Activated CD8-positive, alpha-beta memory T cell treated with anti-CD3 and anti-CD28 coated beads, Interleukin-2, amount 50 U/mL, for 48 hours (primary cell): Measurements from ENCODE around the gene PTPRG.
"Not testable (repeated sequence)": the region's sequence is repeated elsewhere in the genome, so short reads cannot be mapped to it uniquely, and the experiment has no call there.

Experiments used
- DNase-seq: peaks from one replicate; pipeline ENCODE4 v3.0.0-alpha.2; 2020

Gene PTPRG

DNA sequence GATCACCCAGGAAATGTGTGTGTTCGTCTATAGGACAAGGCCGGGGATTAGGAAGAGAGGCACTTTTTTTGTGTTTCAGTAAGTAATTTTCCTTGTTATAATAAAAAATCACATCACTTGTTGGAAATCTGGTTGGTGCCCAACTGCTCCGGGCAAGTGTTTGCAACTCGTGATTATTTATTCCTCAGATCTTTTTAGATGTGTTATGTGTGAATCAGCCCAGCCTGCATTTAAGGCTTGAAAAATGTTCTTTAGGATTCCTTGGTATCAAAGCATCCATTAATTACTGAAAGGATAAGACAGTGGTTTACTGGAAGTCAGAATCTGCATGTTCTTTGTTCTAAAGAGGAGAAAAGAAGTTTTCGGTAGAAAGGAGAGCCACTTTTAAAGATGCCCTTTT lies 466.4 kb downstream of the PTPRG start:
- no peak for DNase-seq

DNA sequence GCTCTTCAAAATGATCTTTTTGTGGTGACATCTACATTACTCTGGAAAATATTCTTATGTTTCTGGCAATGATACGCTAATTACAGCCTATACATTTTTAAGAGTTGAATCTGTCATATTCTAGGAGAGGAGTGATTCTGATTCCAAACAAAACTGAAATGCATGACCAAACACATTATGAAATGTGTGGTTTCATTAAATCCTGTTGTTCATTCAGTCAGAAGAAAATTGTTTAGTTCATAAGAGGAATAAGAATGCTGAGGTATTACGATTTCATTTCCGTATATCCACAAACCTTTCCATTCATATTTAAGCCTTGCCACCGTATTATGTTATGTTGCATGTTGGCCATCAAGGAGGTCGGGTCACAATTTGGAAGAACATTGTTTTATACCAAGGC lies 466.9 kb downstream of the PTPRG start:
- no peak for DNase-seq

DNA sequence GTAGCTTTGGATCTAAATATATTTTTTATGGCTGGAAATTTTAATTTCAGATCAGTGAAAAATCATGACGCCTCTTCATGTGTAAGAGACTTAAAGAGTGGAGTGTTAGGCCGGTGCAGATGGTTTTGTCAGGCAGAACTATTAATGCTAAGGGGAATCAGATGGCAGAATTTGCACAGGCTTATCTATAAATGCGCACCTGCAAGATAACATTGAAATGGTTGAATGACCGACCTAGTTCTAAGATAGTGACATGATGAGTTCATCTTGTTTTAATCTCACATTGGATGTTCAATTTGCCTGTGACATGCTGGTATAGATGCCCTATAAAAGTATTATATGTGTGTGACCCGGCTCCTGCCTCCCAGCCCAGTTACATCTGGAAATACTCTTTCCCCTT lies 471.4 kb downstream of the PTPRG start:
- no peak for DNase-seq

DNA sequence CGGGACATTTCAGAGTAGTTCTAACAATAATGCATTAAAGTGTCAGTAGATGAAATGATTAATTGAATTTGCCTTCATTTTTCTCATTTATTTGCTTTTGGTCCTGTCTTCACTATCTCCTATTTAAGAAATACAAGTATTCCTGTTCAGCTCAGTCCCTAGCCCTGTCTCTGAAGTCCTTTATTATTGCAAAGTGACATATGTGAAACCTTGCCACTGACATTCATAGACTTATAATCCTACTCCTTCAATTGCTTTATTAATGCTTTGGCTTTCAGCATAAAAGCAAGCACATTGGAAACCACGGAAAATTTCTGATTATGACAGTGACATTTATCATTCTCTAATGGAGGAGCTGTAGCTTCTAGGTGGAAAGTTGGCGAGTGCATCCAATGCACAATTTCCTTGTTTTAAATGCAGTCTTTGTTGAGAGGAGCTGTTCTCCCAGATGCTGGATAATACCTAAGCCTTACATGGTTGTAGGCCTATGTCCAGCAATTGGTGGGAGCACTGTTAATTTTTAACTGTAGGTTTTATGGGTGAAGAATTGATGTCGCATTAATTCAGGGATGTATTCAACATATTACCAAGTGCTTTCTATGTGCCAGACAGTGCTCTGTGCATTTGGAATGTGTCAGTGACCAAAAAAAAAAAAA lies 474.2 kb downstream of the PTPRG start:
- DNase-seq: no peak

DNA sequence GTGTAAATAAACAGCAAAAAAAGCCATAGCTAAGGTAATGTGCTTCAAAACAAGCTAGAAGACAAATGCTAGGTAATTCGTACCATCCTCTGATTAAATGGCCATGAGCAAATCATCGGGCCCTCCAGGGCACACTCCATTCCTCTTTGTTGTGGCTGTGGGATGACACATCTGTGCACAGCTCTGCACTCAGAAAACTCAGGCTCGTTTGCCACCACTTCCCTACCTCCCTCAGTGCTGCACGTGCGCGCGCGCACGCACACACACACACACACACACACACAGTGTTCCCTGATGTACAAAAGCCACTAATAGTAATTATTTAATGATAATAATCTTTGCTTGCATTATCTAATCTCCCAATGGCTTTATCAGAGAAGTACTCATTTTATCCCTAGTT lies 475.4 kb downstream of the PTPRG start:
- no peak for DNase-seq

DNA sequence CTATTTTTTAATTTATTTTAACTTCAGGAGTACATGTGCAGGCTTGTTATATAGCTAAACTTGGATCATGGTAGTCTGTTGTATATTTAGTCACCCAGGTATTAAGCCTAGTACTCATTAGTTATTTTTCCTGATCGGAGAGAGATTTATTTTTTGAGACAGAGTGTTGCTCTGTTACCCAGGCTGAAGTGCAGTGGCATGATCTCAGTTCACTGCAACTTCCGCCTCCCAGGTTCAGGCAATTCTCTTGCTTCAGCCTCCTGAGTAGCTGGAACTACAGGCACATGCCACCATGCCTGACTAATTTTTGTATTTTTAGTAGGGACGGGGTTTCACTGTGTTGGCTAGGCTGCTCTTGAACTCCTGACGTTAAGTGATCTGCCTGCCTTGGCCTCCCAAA lies 477.4 kb downstream of the PTPRG start:
- not testable (repeated sequence) for DNase-seq

DNA sequence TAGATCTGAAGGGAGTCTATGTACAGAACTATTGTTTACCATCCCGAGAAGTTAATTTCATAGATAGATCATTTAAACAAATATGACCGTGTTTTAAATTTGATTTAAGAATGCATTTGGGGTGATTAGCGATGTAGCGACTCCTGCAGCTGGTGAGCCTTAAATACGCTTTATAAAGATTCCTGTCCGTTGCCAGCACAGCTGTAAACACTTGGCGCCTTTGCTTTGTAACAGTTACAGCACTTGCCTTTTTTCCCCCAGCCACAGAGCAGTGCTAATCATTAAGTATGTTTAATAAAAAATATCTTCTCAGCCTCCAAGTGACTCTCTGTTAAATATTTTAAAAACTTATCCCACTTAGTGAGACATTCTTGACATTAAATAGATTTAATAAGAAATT lies 478.2 kb downstream of the PTPRG start:
- DNase-seq: no peak

DNA sequence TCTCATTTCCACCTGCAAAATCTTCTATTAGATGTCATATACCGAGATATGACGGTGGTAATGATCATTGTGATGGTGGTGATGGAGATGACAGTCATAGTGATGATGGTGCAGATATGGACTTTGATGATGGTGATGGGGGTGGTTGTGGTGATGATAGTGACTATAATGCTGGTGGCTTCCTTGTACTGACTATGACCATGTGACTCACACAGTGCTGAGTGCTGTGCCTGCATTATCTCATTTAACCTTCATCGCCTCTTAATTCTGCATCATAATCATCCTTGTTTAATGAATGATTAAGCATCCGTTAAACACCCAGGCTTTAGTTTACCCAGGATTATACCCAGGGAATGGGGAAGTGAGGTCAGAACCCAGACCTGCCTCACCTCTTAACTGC lies 480.3 kb downstream of the PTPRG start:
- DNase-seq: no peak

DNA sequence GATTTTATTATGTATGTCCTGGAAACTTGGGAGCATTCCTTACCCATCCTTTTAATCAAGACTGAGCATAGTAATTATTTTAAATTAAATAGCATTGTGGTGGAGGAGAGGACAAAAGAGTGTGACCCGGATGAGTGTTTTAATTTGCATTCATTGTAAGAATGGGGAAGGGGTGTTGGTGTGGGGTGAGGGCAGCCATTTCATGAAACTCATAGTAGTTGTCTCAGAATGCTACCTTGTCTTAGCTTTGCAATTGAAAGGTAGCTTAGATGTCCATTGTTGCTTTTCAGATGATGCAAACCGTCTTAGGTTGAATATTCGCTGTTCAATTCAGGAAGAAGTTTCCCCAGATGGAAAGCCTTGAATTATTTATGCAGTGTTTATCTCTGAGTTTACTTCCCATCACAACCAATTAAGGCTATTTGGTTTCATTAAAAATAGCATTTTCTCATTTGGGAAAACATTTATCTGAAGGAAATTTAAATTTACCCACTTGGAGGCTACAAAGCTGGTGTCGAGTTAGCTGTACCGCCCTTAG lies 483.6 kb downstream of the PTPRG start:
- no peak for DNase-seq

DNA sequence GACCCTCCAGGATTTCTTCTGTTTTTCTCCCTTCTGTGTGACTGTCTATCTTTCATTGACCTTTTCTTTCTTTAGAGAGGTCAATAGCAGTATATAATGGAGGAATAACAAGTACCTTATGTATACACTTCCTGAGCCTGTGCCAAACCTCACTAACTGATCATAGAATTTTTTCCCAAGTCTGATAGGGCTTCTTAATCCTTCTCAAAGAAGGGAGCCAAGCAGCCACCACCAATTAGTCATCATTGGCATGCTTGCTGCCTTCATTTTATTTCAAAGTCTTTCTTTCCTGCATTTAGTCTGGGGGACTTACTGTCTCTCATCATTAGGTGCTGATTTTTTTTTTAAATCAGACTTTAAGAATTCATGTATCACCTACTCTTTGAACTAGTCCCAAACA lies 485.0 kb downstream of the PTPRG start:
- no peak for DNase-seq

DNA sequence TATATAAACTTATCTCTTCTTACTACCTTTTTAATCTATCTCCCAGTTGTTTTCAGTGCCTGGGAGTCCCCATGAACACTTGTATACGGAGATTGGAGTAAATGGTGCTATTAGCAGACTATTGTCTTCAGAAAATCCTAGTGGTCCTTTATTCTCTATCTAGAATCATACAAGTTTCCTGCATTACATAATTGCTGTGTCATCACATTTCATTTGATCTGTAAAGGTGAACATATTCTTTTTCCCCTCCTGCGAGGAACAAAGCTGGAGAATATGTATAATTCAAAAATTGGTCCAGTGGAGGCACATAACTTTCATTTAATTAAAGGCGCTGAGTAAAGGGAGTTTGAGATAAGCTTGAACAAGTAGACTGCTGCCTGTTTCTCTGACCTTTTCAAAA lies 487.2 kb downstream of the PTPRG start:
- DNase-seq: no peak

DNA sequence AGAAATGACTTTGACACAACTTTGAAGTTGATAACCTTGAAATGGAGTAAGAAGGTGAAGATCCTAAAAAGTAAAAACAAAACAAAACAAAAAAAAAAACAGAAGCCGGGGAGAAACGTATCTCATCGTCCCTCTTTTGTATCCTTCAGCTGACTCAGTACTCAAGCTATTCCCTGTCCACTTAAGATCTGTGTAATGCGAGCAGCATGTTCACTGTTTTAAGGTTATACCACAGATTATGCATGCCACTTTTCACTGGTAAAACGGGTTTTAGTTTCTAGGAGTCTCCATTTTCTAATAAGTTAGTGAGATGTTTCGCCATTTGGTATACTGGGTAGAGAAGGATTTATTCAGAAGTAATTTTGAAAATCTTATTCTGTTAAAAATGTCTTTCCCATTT lies 487.7 kb downstream of the PTPRG start:
- no peak for DNase-seq

DNA sequence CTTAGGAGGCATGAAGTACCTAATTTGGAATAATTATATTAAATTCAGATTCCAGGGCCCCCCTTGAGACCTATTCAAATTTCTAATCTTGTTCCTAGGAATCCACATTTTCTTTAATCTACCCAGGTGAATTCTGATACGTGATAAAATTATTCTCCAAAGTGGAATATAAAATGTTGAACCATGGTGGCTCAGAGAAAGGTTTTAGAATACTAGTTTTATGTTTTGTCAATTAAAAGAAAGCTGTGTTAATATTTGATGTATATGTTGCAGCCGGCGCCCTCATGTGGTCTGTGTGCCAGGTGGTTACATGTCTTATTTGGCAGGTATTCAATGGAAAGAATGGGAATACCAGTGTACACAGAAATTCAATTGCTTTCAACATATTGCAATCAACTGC lies 490.1 kb downstream of the PTPRG start:
- DNase-seq: no peak

DNA sequence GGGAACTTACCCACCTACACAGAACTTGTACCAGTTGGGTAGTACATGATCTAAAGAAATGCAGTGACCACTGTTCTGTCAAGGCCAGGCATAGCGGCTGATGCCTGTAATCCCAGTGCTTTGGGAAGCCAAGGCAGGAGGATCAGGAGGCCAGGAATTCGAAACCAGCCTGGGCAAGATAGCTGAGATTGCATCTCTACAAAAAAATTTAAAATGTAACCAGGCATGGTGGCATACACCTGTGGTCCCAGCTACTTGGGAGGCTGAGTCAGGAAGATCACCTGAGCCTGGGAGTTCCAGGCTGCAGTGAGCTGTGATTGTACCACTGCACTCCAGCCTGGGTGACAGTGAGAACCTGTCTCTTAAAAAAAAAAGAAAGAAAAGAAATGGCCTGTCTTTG lies 491.0 kb downstream of the PTPRG start:
- no peak for DNase-seq

DNA sequence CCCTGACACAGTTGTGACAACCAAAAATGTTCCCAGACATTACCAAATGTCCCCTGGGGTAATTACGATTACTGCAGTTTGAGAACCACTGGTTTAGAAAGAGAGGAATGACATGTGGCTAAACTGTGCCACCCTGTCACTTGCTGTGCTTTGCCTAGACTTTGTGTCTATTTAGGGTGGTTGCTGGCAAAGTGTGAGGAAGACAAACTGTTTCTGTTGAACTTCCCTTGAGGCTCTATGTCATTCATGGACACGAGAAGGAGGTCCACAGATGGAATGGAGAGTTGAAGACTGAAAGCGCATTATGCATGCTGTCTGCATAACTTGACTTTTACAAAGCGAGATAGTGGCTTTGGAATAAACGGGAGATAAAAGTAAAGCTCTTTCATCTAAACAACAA lies 495.3 kb downstream of the PTPRG start:
- no peak for DNase-seq

DNA sequence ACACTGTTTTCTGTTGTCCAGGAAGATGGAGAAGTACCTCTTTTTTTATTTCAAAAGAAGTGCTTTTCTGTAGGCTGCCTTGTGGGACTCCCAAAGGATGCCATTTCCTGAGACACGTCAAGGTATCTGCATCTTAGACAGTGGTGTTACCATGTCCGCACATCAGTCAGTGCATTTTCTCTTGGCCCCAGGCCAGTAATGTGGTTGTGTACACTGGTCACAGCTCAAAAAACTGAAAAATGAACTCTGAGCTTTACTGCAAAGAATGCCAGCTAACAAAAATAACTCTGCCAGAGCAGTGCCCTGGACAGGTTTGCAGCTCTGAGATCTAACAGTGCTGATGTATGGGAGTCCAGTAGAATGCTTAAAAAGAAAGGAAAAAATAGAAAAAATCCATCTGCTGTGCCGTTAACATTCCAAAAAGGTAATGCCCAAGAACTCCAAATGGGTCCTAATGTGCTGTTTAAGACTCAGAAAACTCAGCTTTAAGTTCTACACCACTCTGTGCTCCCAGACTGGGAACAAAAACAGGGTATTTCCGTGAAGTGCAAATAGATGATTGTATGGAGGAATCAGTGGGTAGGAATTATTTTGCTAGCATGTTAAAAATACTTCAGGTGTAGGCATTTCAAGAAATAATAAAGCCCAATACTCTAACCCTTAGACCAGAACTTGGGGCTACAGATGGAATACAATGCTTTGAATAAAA lies 496.1 kb downstream of the PTPRG start:
- no peak for DNase-seq

DNA sequence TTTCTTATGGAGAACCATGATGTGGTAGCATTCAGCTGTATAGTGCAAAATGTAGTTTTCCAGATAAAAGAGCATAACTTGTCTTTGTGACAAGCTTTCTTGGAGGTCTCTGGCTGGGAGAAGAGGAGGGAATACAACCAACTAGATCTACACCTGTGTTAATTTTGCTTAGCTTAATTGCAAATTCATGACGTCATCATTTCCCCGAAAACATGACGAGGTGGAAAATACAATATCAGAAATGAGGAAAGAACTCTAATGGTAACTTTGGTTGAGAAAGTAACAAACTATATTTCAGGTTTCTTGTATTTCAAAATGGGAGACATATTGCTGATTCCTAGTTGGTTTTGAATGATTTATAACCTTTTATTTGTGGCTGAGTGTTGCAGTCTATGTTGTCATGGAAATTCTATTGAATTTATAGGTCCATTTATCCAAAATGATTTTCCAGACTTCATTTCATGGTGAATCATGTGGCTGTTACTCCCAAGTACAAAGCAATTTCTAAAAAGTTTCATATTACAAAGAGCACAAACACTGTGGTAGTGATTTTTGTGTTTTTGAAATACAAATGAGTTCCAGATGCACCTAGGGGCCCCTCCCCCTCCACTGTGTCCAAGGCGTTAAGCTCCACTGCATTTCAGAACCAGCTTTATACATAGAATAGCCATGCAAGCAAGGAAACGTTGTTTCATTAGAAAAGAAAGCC lies 504.8 kb downstream of the PTPRG start:
- DNase-seq: no peak

DNA sequence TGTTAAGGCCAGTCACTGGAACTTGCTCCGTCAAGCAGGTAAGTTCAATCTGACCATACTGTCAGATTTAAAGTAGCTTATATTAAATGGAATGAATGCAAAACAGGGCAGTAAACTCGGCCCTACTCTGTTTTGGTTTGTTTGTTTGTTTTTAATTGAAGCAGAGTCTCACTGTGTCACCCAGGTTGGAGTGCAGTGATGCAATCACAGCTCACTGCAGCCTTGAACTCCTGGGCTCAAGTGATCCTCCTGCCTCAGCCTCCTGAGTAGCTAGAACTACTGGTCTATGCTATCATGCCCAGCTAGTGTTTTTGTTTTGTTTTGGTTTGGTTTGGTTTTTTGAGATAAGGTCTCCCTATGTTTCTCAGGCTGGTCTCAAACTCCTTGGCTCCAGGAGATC lies 507.0 kb downstream of the PTPRG start:
- no peak for DNase-seq

DNA sequence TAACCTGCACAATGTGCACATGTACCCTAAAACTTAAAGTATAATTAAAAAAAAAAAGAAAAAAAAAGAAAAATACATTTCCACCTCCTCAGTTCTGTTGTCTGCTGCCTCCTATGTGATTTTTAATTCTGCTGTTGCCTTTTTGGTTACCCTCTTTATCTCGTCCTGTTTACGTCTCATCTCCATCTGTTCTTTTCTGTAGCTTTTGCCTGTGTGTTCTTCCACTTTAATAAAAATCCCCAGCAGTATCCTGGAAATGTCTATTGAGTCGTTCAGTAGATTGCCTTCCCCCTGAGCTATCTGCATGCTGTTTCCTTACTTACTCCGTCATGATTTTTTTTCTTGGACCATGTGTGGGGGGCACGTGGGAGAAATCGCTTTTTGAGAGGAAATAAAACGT lies 509.5 kb downstream of the PTPRG start:
- DNase-seq: no peak

DNA sequence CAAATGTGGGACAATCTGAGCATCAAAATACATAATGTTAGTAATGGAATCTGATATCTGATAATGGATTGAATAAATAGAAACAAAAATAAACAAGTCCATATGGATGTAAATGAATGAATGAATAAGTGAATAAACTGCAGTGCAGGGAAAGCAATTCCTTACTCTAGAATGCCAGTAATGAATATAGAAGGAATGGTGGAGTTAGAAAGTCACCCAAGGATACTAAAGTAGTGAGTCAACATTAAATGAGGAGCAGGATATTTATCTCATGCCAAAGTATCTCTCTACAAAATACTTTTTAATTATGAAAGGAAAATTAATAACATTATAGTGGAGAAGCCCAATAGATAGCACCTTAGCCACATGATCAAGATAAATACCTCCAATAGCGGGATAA lies 511.7 kb downstream of the PTPRG start:
- DNase-seq: no peak

DNA sequence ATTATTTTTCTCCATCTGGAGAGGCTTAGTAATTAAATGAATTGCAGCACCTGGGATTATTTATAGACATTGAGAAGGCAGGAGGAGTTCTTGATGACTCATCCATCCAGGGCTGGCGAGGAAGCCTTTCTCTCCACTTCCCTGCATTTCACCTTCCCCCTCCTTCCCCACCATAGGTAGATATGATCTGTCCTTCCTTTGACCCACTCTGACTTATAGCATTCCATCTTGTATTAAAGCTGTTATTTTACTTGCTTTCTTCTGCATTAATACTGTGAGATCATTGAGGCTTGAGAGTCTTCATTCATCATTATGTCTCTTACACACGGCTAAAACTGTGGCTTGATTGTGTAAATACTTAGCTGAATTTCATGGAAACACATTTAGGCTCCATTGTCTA lies 523.2 kb downstream of the PTPRG start:
- no peak for DNase-seq

DNA sequence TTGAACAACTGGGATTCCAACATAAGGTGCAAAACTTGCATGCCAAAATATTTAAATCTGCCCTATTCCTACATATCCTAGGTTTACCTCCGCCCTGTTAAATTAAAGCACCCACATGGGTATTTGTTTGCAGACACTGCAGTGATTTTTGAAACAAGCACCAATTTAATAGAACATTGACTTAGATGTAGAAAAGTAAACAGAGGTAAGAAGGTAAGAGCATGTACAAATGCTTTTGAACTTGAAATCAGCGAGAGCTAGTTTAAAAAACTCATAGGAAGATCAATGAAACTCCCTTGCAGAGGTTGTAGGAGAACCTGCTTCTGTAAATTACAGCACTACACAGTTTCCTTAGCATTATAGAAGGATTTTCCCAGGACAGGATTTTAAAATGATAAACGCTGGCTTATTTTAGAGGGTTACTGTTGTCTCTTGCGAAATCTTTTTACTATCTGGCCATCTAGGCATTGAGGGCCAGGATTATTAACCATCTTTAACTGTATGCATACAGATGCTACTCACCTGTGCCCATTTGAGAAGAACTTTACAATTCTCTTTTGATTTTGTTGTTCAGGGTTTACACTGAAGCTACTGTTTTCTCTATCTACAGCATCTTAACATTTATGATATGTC lies 527.2 kb downstream of the PTPRG start:
- no peak for DNase-seq

DNA sequence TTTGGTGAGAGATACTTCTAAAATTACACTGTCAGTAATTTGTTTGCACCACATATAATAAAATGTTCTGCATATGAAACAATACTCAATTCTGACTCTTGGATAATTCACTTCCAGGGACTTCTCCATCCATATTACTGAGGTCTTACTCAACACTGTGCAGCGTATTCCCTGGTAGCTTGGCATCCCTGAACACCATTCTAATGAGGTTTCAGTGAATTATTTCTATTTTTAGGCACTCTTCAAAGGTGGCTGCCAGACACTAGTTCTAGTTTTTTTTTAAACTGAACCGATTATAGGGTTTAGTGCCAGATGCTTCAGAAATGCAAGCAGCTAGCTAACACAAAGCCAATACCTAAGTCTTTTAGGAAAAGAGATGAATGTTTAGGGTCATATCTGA lies 528.7 kb downstream of the PTPRG start:
- DNase-seq: no peak

DNA sequence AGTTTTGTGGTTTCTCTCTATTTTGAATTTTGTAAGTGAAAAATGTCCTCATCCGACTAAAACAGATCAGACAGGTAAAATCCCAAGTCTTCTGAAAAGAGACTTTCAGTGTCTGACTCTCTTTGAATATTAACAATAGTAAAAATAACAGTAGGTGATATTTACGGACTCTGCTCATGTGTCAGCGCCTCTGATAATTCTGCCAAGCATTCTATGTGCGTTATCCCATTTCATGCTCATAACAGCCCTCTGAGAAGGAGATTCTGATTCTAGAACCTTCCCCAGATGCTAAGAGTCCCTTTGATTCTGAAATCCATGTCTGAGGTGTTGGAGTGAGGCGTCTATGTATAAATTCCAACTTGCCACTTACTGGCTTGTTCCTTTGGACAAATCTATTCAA lies 529.1 kb downstream of the PTPRG start:
- no peak for DNase-seq
